ENCODE measurements around the gene CCDC192.
"Not testable (repeated sequence)": the region's sequence is repeated elsewhere in the genome, so short reads cannot be mapped to it uniquely, and the experiment has no call there.

Gene CCDC192

DNA sequence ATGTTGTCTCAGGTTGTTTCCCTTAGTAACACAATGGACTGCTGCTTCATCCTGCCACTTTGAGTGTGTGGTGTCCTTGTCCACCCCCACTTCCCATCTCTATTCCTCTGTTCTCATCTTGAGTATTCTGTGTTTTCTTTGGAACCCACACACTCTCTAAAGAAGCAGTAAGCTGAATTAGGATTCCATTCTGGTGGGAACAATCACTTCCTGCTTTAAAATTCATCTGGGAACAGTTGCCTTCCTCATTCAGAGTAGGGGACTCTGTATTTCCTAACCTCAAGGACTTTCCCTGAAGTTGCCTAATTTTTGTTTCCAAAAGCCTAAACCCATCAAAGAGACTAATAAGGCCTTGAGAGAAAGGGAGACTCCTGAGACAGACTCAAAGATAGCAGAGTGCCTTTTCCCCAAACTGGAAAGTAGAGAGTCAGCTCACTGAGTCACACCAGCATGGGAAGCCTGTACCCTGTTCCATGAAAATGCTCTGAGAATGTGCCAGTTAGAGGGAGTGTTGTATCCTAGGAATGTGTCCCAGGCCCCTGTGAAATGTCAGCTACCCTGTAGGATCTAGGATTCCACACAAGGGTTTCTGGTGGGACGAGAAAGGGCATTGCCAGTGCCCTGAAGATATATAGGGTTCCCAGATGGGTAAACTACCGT lies 63.6 kb downstream of the CCDC192 start:
- no peak for DNase-seq (ENCODE audit: low spot score)

DNA sequence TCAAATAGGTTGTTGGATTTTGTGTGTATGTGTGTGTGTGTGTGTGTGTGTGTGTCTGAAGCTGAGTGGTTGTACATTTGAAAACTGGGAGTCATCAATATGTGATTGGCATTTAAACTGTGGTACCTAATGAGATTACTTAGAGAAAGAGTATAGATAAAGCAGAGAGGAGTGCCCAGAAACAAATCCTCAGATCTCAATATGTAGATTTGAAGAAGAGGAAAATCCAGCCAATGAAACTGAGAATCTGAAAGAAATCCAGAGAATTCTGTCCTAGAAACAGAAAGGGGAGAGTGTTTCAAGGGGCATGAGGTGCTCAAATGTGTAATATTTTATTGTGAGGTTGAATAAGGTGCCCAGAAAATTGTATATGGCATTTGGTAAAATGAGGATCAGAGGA lies 66.2 kb downstream of the CCDC192 start:
- no peak for DNase-seq (ENCODE audit: low spot score)

DNA sequence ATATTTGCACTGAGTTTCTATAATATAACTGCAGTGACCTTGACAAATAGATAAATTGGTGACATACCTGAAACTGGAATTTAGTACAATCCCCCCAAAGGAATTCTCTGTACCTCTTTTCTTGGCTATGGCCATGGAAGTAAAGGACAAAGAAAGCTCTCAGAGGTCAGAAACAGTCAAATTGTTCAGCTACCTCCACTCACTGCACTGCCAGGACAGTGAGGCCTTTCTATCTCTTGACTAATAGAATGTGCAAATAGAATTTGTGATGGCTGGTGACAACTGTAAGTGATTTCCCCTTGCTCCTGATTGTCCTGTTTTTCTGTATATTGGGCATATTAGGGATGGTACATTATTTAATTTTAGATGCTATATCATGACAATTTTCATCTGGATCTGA lies 67.1 kb downstream of the CCDC192 start:
- DNase-seq (ENCODE audit: low spot score) = no peak

DNA sequence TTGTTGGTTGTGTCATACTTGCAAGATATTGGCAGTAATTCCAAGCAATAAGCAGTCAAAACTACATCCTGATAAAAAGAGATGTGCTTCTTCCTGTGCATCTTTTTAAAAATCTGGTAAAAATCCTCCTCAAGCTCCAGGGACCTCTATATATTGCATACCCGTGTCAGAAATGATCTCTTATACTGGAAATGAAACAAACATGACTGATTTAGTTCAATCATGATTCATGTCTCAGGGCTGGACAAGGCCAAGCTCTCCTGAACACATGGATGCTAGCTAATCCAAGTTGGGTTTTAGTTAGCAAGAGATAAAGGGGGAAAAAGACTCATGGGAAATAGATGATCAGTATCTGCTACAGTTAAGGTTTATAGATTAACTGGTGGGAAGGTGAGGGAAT lies 69.3 kb downstream of the CCDC192 start:
- no peak for DNase-seq (ENCODE audit: low spot score)

DNA sequence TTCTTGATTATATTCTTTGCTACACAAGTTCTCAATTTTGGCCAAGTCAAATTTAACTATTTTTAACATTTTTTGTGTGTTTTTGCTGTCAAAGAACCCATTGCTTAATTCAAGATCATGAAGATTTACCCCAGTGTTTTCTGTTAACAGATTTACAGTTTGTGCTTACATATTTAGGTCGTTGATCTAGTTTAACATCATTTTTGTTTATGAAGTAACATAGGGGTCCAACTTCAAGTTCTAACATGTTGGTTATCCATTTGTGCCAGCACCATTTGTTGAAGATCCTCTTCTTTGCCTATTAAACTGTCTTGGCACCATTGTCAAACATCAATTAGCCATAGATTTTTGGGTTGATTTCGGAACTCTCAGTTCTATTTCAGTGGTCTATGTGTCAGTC lies 71.0 kb downstream of the CCDC192 start:
- DNase-seq (ENCODE audit: low spot score) = no peak

DNA sequence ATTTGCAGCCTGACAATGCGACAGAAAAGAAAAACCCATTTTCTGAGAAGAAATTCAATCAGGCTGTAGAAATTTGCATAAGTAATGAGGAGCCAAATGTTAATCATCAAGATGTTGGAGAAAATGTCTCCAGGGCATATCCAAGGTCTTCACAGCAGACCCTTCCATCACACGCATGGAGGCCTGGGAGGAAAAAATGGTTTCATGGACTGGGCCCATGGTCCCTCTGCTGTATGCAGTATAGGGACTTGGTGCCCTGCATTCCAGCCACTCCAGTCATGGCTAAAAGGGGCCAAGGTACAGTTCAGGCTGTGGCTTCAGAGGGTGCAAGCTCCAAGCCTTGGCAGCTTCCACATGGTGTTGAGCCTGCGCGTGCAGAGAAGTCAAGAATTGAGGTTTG lies 73.3 kb downstream of the CCDC192 start:
- DNase-seq (ENCODE audit: low spot score) = no peak

DNA sequence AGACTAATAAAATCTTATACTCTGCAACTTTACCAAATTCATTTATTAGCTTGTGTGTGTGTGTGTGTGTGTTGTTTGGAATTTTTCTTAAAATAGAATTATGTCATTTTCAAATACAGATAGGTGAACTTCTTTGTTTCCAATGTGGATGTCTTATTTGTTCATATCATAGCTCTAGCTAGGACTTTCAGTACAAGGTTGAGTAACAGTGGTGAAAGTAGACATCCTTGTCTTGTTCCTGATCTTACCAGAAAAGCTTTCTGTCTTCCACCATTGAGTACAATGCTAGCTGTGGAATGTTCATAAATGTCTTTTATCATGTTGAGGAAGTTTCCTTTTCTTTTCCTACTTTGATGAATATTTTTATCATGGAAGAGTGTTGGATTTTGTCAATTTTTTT lies 74.8 kb downstream of the CCDC192 start:
- no peak for DNase-seq (ENCODE audit: low spot score)

DNA sequence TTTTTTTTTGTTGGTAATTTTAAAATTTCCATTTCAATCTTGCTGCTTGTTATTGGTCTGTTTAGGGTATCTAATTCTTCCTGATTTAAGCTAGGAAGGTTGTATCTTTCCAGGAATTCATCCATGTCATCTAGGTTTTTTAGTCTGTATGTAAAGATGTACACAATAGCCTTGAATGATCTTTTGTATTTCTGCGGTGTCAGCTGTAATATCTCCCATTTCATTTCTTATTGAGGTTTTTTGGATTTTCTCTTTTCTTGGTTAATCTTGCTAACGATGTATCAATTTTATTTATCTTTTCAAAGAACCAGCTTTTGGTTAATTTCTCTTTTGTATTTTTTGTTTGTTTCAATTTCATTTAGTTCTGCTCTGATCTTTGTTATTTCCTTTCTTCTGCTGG lies 79.3 kb downstream of the CCDC192 start:
- not testable (repeated sequence) for DNase-seq (ENCODE audit: low spot score)

DNA sequence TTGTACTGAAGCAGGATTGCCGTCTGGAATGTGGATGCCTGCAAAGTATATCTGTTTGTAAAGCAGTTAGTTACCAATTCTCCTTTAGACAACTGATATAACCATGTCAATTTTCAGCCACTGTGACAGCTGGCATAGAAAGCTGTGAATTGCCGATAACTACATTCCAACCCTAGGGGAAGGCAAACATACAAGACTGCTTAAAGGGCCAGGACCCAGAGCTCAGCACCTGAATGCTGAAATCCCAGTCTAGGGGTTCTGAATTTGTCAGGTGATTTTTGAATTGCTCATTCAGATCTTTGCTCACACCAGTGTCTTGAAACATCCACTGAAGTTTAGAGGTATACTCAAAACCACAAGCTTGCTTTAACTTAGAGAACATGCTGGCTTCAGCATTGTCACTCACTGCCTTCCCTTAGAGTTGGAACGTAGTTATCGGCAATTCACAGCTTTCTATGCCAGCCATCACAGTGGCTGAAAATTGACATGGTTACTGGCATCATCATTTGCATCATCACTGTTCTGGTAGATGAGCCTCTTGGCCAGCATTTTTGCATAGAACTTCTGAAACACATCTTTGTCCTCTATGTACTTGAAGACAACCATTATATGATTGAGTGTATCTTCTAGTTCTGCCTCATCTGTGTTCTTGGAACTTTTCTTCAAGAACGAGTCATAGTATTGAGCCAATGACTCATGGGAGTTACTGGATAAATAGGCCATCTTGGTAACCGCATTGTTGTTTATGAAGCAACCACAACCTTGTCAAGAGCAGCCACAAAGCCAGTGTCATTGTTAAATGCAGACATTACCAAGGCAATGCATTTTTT lies 82.1 kb downstream of the CCDC192 start:
- peak; percentile 6 for DNase-seq (ENCODE audit: low spot score)

DNA sequence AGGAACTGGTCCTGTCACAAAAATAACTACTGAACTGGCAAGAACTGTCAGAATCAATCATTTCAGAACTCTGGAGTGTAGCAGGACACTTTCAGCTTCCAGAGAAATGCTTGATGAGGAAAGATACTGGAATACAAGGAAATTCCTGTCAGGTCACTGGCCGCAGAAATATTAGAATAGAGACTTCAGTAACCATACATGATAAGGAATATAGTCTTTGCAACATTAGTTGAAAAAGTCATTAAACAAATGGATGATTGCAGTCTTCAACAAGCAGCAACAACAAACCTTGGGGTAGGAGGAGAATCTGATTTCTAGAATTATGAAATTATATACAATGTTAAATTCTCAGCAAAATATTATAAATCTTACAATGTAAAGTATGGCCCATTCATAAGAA lies 88.2 kb downstream of the CCDC192 start:
- DNase-seq (ENCODE audit: low spot score) = no peak

DNA sequence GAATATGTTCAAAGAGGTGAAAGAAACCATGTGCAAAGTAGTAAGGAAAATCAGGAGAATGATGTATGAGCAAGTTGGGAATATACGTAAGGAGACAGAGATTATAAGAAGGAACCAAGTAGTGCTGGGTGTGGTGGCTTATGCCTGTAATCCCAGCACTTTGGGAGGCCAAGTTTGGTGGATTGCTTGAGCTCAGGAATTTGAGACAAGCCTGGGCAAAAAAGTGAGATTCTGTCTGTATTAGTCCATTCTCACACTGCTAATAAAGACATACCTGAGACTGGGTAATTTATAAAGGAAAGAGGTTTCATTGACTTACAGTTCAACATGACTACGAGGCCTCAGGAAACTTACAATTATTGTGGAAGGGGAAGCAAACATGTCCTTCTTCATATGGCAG lies 88.7 kb downstream of the CCDC192 start:
- not testable (repeated sequence) for DNase-seq (ENCODE audit: low spot score)

DNA sequence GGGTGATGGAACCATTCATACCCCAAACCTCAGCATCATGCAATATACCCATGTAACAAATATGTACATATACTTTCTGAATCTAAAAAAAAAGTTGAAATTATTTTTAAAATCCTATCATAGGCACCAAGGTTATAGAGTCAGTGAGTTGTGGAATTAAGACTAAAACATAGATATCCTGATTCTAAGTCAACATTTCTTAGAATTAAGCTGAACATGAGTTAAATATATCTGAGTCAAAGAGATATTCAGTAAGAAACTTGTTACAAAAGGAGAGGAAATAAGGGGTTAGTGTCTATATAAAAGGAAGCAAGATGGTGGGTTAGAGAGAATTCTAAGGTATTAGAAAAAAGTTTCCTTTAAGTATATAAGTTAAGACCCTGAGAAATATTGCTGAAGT lies 89.9 kb downstream of the CCDC192 start:
- DNase-seq (ENCODE audit: low spot score) = no peak

DNA sequence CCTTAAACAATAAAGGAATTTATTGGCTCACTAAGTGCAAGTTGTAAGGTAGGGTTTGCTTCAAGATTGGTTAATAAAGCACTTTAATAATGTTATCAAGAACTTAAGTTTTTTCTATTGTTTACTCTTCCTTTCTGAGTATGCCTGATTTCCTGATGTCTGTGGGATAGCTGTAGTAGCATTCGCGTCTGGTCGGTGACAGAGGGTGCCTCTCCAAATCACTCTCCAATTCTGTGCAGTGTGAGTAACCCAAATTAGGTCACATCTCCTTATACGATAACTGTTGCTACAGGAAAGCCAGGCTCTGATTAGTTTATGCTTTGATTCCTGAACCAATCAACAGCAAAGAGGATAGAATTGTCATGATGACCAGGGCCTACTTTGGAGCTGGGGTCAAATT lies 90.7 kb downstream of the CCDC192 start:
- DNase-seq (ENCODE audit: low spot score) = no peak

DNA sequence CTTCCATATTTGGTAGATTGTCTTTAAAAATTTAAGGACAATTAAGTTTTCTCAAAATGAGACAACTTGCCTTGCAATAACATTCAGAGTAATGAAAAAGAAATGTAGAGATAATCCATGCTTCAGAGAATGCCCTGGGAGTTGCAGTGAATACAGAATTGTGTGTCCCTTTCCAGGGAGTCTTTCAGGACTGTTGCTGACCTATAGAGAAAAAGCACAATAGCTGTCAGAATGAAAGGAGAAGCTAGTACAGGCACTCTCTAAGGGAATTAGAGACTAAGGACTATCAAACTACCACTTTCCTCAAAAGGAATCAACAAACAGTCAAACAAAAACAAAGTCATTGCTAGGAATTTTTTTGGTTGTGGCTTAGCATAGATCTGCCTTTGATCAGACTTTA lies 93.0 kb downstream of the CCDC192 start:
- no peak for DNase-seq (ENCODE audit: low spot score)

DNA sequence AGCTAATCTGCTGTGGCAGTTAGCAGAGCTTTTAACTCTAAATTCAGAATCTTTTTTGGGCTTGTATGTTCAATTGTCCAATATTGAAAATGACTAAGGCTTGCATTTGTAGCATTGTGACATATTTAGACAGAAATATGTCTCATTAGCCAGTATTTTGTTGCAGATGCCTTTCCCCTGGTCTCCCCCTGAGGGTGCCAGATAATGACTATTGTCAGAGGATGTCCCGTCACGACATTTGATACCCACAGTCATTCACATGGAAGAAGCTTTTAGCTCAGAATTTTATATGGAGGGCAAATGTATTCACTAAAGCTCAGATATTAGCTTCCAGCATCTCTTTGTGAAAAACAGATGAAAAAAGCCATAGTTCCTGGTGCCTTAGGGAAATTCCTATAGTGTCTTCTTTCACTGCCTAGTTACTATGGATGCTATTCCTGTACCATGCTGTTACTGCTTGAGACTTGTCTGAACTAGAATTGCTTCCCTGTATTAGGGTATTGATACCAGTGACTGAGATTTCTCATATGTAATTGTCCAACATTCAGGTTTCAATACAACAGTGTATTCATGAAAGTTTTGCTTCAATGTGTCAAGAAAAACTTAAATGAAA lies 96.2 kb downstream of the CCDC192 start:
- DNase-seq (ENCODE audit: low spot score) = no peak

DNA sequence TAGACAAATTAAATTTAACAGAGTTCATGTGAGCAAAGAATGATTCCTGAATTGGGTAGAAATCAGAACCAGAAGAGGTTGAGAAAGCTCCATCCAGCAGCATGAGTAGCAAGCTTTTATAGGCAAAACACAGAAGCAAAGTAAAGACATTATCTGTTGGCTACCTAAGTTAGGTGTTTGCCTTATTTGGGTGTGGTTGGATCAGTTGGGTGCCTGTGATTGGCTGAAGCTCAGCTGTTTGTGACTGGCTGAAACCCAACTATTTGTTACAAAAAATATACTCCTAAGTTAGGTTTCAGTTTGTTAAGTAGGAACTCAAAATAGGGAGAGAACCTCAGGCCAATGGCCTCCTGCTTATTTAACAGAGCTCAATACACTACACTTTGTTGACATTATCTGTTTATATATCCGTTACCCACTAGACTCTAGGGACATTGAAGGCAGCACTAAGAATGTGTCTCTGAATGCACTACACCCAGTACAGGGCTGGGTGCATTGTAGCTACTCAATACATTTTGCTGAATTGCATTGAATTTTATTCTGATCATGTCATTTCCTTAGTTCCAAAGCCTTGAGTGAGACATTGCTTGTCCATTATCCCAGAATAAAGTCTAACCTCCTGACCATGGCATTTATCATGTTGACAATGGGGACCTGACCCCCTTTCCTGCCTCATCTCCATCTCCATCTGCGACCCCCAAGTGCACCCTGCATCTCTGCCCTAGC lies 98.7 kb downstream of the CCDC192 start:
- DNase-seq (ENCODE audit: low spot score) = no peak

DNA sequence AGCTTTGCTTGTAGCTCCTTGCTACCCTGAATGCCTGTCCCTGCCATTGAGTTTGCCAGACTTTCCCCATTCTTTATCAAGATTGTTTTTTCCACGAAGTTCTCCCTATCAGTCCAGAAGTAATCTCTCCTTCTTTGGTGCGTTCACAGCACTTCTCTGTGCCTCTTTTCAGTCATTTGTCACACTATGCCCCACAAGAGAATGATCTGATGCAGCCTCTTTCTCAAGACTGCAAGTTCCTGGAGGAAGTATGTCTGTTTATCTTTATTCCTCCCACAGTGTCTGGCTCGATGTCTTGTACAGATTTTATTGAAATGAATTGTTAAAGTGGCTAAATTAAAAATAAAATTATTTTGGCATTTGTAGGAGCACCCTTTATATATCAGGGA lies 99.3 kb downstream of the CCDC192 start:
- no peak for DNase-seq (ENCODE audit: low spot score)

DNA sequence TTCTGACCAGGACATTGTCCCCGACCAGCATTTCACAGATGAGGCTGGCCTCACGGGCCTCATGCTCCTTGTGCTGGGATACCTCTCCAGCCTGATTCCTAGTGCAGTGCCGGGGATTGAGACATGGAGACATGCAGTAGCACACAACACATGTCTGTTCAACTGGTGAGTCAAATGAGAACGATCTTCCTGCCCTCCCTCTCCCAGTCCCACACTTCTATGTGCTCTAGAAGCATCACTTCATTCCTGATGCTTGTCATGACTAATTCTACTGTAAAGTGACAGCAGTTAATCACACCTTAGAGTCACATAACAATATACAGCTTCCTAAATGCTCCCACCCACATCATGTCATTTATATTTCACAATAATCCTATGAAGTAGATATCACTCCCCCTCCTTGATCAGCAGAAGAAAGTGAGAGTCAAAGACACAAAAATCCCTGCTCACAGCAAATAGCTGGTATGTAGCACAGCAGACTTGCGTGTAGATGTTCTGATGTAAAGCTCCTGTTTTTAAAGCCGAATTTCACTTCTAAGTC lies 101.8 kb downstream of the CCDC192 start:
- no peak for DNase-seq (ENCODE audit: low spot score)

DNA sequence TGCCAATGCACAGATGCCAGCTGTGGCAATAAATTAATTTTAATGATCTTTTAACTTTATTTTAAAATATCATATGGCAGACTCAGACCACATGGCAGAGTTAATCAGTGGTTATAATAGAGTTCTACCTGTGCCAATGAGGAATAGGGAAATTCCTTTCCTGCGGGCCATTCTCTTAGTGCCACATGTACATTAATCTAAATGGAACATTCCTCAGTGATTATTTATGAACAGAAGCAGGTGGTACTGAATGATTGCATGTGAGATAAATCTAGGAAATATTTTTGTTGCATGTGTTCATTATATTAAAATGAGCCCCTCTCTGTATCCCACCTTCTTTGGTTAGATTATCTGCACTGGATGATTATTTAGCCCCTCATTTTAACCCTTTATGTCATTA lies 102.3 kb downstream of the CCDC192 start:
- no peak for DNase-seq (ENCODE audit: low spot score)

DNA sequence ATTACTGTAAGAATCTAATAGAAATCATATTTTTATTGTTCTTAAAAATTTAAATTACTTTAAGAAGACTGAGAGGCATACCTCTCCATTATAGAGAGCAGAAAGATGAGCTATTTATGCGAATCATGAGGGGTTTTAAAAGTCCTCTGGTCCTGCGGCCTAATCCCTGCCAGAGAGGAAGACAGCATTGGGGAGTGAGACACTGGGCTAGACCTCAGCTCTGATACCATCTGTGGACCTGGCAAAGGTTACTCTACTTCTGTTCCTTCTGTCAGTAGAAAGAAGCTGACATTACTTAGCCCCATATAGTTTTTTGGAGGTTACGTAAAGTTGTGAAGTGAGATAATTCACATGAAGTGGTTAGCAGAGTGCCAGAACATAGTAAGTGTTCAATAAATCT lies 103.6 kb downstream of the CCDC192 start:
- no peak for DNase-seq (ENCODE audit: low spot score)

DNA sequence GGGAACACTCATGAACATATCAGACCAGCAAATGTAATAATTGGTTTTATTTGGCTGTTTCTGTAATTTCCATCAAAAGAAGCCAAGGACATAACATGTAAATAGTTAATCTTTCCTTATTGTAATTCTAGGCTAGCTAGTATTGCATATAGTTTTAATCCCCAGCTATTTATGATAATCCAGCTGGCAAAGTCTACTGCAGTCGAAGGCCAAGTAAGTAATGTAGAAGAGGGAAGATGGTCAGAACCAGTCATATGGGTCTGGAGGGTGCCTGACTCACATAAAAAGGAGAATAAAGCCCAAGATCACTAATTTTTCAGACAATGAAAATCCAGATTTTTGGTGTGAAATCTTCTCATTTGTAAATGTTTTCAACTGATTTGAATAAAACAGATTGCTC lies 106.3 kb downstream of the CCDC192 start:
- no peak for DNase-seq (ENCODE audit: low spot score)

DNA sequence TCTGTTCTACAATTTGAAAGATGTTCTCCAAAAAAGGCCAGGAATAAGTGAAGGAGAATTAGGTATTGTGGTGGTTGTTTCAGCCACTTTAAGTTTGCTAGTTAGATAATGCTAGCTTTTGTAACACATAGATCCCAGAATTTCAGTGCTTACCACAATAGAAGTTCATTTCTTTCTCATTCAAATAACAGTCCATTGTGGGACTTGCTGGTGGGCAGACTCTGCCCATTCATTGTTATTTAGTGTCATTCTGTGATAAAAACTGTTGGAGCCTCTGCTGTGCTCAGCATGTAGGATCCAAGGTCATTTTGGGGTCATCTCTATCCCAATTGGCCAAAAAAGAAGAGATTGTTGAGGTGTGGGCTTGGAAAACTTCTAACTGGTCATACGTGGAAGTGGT lies 106.8 kb downstream of the CCDC192 start:
- no peak for DNase-seq (ENCODE audit: low spot score)

All from COLO829 (cell line).